ENCODE results near the gene PHF21A. TPM values are rescaled to one million over a fixed set of nuclear protein-coding genes. Genes with fewer than 3 reads are reported as not detected.

PHF21A gene
- total RNA-seq, 1 donor from 2014 or later = 66.8 TPM

- Histone ChIP-seq H3K4me1 (peaks cover 27% of the 10 kb centered on the region), H3K27me3 (peaks cover 13% of the 10 kb centered on the region), H3K4me3 (no peak overlapping the region), H3K9me3 (no peaks in the 10 kb centered on the region), H3K27ac (no peak overlapping the region), H3K36me3 (no peaks in the 10 kb centered on the region)
- intact Hi-C loops (cut with DNase I) = no loop called here
- no peak for TF ChIP-seq CTCF (IDR thresholded peaks at IDR 0.05)
- no peak for TF ChIP-seq POLR2A (IDR thresholded peaks at IDR 0.05)
- DNase-seq (ENCODE audit: extremely low spot score in 2 of 2) = no peak
Measured at GRCh38 chr11:45924927-45925326, 196.3 kb downstream of the PHF21A start.

GRCh38 chr11:45924036-45924915 lies 197.0 kb downstream of the PHF21A start:
- H3K4me3 ChIP-seq = no peak overlapping the region
- no peak overlapping the region for H3K27ac ChIP-seq
- intact Hi-C loops (cut with DNase I) = no loop called here
- no peaks in the 10 kb centered on the region for H3K36me3 ChIP-seq
- H3K27me3 ChIP-seq = peaks cover 13% of the 10 kb centered on the region
- TF ChIP-seq POLR2A (IDR thresholded peaks at IDR 0.05) (no peak), CTCF (IDR thresholded peaks at IDR 0.05) (no peak), POLR2AphosphoS5 (IDR thresholded peaks at IDR 0.05; ENCODE audit: insufficient read depth in 1 of 2, low read depth in 1 of 2) (no peak)
- peaks cover 22% of the 10 kb centered on the region for H3K4me1 ChIP-seq
- no peaks in the 10 kb centered on the region for H3K9me3 ChIP-seq
- no peak for DNase-seq (ENCODE audit: extremely low spot score in 2 of 2)

- Histone ChIP-seq H3K4me1 (peaks cover 18% of the 10 kb centered on the region), H3K36me3 (no peaks in the 10 kb centered on the region), H3K4me3 (peak within 1 kb of the TSS; percentile 38 to 45), H3K27me3 (peaks cover 13% of the 10 kb centered on the region), H3K27ac (no peak within 1 kb of the TSS), H3K9me3 (no peaks in the 10 kb centered on the region)
- intact Hi-C loops (cut with DNase I) = no loop called here
- no peak for DNase-seq (ENCODE audit: extremely low spot score in 2 of 2)
- TF ChIP-seq CTCF (IDR thresholded peaks at IDR 0.05) = no peak
- TF ChIP-seq POLR2AphosphoS5 (IDR thresholded peaks at IDR 0.05; ENCODE audit: insufficient read depth in 1 of 2, low read depth in 1 of 2) = no peak
- TF ChIP-seq POLR2A (IDR thresholded peaks at IDR 0.05) = no peak
Measured at GRCh38 chr11:45922425-45923082, 198.7 kb downstream of the PHF21A start, which contains the start of gene LARGE2. Gene LARGE2 (plus strand): TSS chr11:45922656. CDS start chr11:45922883, 227 bp downstream.

- DNase-seq (ENCODE audit: extremely low spot score in 2 of 2) = no peak
- Histone ChIP-seq H3K36me3 (no peaks in the 10 kb centered on the region), H3K4me3 (peak overlapping the region; percentile 38 to 45), H3K9me3 (no peaks in the 10 kb centered on the region), H3K27ac (no peak overlapping the region), H3K4me1 (peaks cover 25% of the 10 kb centered on the region), H3K27me3 (peaks cover 13% of the 10 kb centered on the region)
- intact Hi-C loops (cut with DNase I) = no loop called here
- TF ChIP-seq CTCF (IDR thresholded peaks at IDR 0.05) (no peak), POLR2A (IDR thresholded peaks at IDR 0.05) (no peak), POLR2AphosphoS5 (IDR thresholded peaks at IDR 0.05; ENCODE audit: insufficient read depth in 1 of 2, low read depth in 1 of 2) (peak in 1 of 2 donors; percentile 15)
Measured at GRCh38 chr11:45921561-45922424, 199.5 kb downstream of the PHF21A start.
